Measurements from ENCODE around the gene EVA1C.
"Not testable (repeated sequence)": the region's sequence is repeated elsewhere in the genome, so short reads cannot be mapped to it uniquely, and the experiment has no call there.

EVA1C gene

DNA sequence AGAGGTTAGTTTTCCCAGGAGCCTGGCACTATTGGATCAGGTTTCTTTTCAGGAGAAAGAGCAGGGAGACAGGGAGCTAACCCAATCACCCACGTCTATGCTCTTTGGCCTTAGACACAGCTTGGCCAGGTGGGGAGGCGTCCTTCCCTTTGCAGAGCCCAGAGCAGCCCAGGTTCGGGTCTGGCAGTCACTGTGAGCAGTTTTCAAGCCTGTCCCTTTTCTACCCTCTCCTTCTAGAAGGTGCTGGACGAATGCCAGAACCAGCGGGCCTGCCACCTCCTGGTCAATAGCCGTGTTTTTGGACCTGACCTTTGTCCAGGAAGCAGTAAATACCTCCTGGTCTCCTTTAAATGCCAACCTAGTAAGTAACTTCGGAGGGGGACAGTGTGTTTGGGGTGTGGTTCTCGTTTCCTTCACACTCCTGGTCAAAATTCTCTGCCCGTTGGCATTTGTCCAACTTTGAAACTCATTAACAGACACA is 44.9 kb downstream of the EVA1C start:
- no peaks in the 10 kb centered on the region for H3K36me3 ChIP-seq (ENCODE audit: insufficient read depth, low read length)
- no peak overlapping the region for H3K27ac ChIP-seq
- H3K9me3 ChIP-seq (ENCODE audit: low read depth, low read length), result no peaks in the 10 kb centered on the region
- no peak overlapping the region for H3K4me3 ChIP-seq
- DNase-seq (ENCODE audit: low read depth, low spot score), result no peak
- TF ChIP-seq EZH2 (IDR thresholded peaks at IDR 0.05), result no peak
- TF ChIP-seq FOXP2 (optimal IDR thresholded peaks at IDR 0.05; ENCODE audit: control extremely low read depth, extremely low read length, insufficient read depth), result no peak
- H3K9ac ChIP-seq (ENCODE audit: insufficient read length), result no peak overlapping the region

GRCh38 chr21:32457962-32458361 is 45.5 kb downstream of the EVA1C start:
- no peak overlapping the region for H3K9ac ChIP-seq (ENCODE audit: insufficient read length)
- no peak for DNase-seq (ENCODE audit: low read depth, low spot score)
- H3K27ac ChIP-seq, result no peak overlapping the region
- no peak overlapping the region for H3K4me3 ChIP-seq
- no peaks in the 10 kb centered on the region for H3K9me3 ChIP-seq (ENCODE audit: low read depth, low read length)
- no peak for TF ChIP-seq FOXP2 (optimal IDR thresholded peaks at IDR 0.05; ENCODE audit: control extremely low read depth, extremely low read length, insufficient read depth)
- no peak for TF ChIP-seq POLR2AphosphoS5 (IDR thresholded peaks at IDR 0.05; ENCODE audit: borderline replicate concordance, low read depth, low read length)
- no peak for TF ChIP-seq EZH2 (IDR thresholded peaks at IDR 0.05)
- H3K36me3 ChIP-seq (ENCODE audit: insufficient read depth, low read length), result no peaks in the 10 kb centered on the region

GRCh38 chr21:32459972-32460371 is 47.5 kb downstream of the EVA1C start:
- Histone ChIP-seq H3K27ac (no peak overlapping the region), H3K9ac (ENCODE audit: insufficient read length) (no peak overlapping the region), H3K4me3 (no peak overlapping the region), H3K36me3 (ENCODE audit: insufficient read depth, low read length) (no peaks in the 10 kb centered on the region), H3K9me3 (ENCODE audit: low read depth, low read length) (no peaks in the 10 kb centered on the region)
- no peak for TF ChIP-seq EZH2 (IDR thresholded peaks at IDR 0.05)
- no peak for DNase-seq (ENCODE audit: low read depth, low spot score)

GRCh38 chr21:32461503-32461902 is 49.0 kb downstream of the EVA1C start:
- no peak for DNase-seq (ENCODE audit: low read depth, low spot score)
- H3K9me3 ChIP-seq (ENCODE audit: low read depth, low read length), result no peaks in the 10 kb centered on the region
- H3K4me3 ChIP-seq, result no peak overlapping the region
- no peak for TF ChIP-seq FOXP2 (optimal IDR thresholded peaks at IDR 0.05; ENCODE audit: control extremely low read depth, extremely low read length, insufficient read depth)
- TF ChIP-seq POLR2AphosphoS5 (IDR thresholded peaks at IDR 0.05; ENCODE audit: borderline replicate concordance, low read depth, low read length), result no peak
- no peak for TF ChIP-seq EZH2 (IDR thresholded peaks at IDR 0.05)
- no peak overlapping the region for H3K9ac ChIP-seq (ENCODE audit: insufficient read length)
- no peak overlapping the region for H3K27ac ChIP-seq
- no peaks in the 10 kb centered on the region for H3K36me3 ChIP-seq (ENCODE audit: insufficient read depth, low read length)

DNA sequence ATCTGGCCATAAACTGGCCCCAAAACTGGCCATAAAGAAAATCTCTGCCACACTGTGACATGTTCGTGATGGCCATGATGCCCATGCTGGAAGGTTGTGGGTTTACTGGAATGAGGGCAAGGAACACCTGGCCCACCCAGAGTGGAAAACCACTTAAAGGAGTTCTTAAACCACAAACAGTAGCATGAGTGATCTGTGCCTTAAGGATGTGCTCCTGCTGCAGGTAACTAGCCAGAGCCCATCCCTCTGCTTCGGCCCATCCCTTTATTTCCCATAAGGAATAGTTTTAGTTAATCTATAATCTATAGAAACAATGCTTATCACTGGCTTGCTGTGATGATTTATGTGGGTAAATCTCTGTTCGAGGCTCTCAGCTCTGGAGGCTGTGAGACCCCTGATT is 50.1 kb downstream of the EVA1C start:
- not testable (repeated sequence) for H3K36me3 ChIP-seq (ENCODE audit: insufficient read depth, low read length); H3K27ac ChIP-seq; H3K4me3 ChIP-seq; H3K9me3 ChIP-seq (ENCODE audit: low read depth, low read length); H3K9ac ChIP-seq (ENCODE audit: insufficient read length); DNase-seq (ENCODE audit: low read depth, low spot score)

- DNase-seq (ENCODE audit: low read depth, low spot score), result no peak
These were observed 50.9 kb downstream of the EVA1C start for GRCh38 chr21:32463367-32463766.

GRCh38 chr21:32463889-32464300 is 51.4 kb downstream of the EVA1C start:
- H3K9ac ChIP-seq (ENCODE audit: insufficient read length), result no peak overlapping the region
- DNase-seq (ENCODE audit: low read depth, low spot score), result no peak
- no peak overlapping the region for H3K4me3 ChIP-seq
- TF ChIP-seq EZH2 (IDR thresholded peaks at IDR 0.05) (no peak), FOXP2 (optimal IDR thresholded peaks at IDR 0.05; ENCODE audit: control extremely low read depth, extremely low read length, insufficient read depth) (no peak), POLR2AphosphoS5 (IDR thresholded peaks at IDR 0.05; ENCODE audit: borderline replicate concordance, low read depth, low read length) (no peak)
- H3K9me3 ChIP-seq (ENCODE audit: low read depth, low read length), result no peaks in the 10 kb centered on the region
- no peaks in the 10 kb centered on the region for H3K36me3 ChIP-seq (ENCODE audit: insufficient read depth, low read length)
- no peak overlapping the region for H3K27ac ChIP-seq

More at GRCh38 chr21:32463367-32463766, 50.9 kb downstream of the EVA1C start:
- Histone ChIP-seq H3K4me3 (no peak overlapping the region), H3K9ac (ENCODE audit: insufficient read length) (no peak overlapping the region), H3K36me3 (ENCODE audit: insufficient read depth, low read length) (no peaks in the 10 kb centered on the region), H3K9me3 (ENCODE audit: low read depth, low read length) (no peaks in the 10 kb centered on the region), H3K27ac (no peak overlapping the region)
- TF ChIP-seq POLR2AphosphoS5 (IDR thresholded peaks at IDR 0.05; ENCODE audit: borderline replicate concordance, low read depth, low read length) (no peak), EZH2 (IDR thresholded peaks at IDR 0.05) (no peak), FOXP2 (optimal IDR thresholded peaks at IDR 0.05; ENCODE audit: control extremely low read depth, extremely low read length, insufficient read depth) (no peak)

GRCh38 chr21:32467291-32467690 is 54.8 kb downstream of the EVA1C start:
- Histone ChIP-seq H3K9me3 (ENCODE audit: low read depth, low read length) (no peaks in the 10 kb centered on the region), H3K9ac (ENCODE audit: insufficient read length) (no peak overlapping the region), H3K36me3 (ENCODE audit: insufficient read depth, low read length) (no peaks in the 10 kb centered on the region), H3K27ac (no peak overlapping the region), H3K4me3 (no peak overlapping the region)
- TF ChIP-seq FOXP2 (optimal IDR thresholded peaks at IDR 0.05; ENCODE audit: control extremely low read depth, extremely low read length, insufficient read depth) (no peak), EZH2 (IDR thresholded peaks at IDR 0.05) (no peak), POLR2AphosphoS5 (IDR thresholded peaks at IDR 0.05; ENCODE audit: borderline replicate concordance, low read depth, low read length) (no peak)
- DNase-seq (ENCODE audit: low read depth, low spot score), result no peak

DNA sequence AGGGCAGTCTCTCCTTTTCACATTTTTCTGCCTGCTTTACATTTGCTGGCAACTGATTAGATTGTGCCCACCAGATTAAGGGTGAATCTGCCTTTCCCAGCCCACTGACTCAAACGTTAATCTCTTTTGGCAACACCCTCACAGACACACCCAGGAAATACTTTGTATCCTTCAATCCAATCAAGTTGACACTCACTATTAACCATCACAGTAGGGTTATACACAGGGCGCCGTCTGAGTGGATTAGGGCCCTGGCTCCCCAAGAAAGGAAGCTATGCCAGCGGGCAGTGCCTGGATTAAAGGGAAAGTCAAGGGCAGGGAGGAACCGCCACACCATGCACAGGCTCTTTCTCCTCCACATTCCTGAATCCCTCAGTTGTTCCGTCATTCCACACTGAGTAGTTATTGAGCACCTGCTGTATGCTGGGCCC is 56.2 kb downstream of the EVA1C start:
- Histone ChIP-seq H3K9me3 (ENCODE audit: low read depth, low read length) (no peaks in the 10 kb centered on the region), H3K36me3 (ENCODE audit: insufficient read depth, low read length) (no peaks in the 10 kb centered on the region)

More for the DNA sequence above, 56.2 kb downstream of the EVA1C start:
- DNase-seq (ENCODE audit: low read depth, low spot score), result no peak
- Histone ChIP-seq H3K9ac (ENCODE audit: insufficient read length) (no peak overlapping the region), H3K4me3 (no peak overlapping the region), H3K27ac (no peak overlapping the region)
- TF ChIP-seq EZH2 (IDR thresholded peaks at IDR 0.05) (no peak), FOXP2 (optimal IDR thresholded peaks at IDR 0.05; ENCODE audit: control extremely low read depth, extremely low read length, insufficient read depth) (no peak), POLR2AphosphoS5 (IDR thresholded peaks at IDR 0.05; ENCODE audit: borderline replicate concordance, low read depth, low read length) (no peak)

All from SK-N-MC (cell line).